Stimulated activated CD4-positive, alpha-beta T cell treated with anti-CD3 and anti-CD28 coated beads, Interleukin-2, amount 100 ng/mL, for 4 hours (primary cell): ENCODE data around the gene NTN3.

Experiments
- DNase-seq: peaks from one replicate; pipeline ENCODE4 v3.0.0-alpha.2; 2020; ENCODE audit warnings: low read depth

The NTN3 gene

DNA sequence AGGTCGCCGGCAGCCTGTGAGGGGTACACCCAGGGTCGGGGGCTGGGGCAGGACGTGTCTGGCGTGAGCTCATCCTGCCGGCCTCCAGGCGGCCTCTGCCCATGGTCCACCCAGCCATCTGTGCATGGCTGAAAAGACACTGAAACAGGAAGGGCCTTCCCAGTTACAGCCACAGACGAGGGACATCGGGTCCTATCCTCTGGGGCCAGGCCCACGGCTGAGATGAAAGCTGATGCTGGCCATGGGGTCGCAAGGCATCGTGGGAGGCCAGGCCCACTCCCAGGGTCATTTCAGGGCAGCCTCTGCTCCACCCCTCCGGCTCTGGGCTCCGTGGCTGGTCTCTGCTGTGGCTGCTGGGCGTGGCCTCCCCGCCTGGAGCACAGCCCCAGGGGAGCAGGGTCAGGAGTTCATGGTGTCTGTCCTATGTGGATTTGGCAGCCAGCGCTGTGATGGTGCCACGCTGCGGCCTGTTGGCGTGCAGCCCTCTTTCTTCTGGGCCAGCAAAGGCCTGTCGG is 26.1 kb downstream of the NTN3 start:
- no peak for DNase-seq

- no peak for DNase-seq
Measured at GRCh38 chr16:2497695-2498484, 26.8 kb downstream of the NTN3 start.

DNA sequence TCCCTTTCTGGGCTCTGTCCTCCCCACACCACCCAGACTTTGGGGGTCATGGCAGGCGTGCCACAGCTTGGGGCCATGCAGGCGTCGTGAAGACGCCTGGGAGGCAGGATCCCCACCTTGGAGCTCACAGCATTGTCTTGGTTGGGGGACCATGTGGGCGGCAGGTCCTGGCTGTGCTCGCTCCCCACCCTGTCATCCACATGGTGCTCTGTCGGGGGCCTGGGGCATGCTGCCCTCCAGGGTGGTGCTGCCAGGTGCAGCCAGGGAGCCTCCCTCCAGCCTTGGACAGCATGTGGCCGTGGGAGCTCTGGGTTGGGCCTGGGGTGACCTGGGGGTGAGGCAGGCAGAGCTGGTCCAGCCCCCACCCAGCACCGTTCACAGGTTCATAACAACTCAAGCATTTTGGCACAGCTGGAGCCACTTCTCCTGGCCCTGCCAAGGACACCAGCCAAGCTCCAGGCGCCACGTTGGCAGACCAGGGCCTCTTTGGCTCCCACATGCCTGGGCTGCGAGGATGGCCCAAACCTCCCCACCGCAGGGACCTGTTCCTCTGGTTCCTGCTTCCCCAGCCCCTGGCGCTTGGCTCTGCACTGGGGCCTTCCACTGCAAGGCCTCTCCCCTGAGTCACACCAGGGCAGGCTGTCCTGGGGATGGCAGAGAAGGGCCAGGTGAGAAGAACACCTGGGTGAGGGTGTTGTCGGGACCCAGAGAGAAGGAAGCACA is 27.6 kb downstream of the NTN3 start:
- no peak for DNase-seq

GRCh38 chr16:2499454-2499853 is 28.4 kb downstream of the NTN3 start:
- DNase-seq, result no peak

GRCh38 chr16:2499890-2500429 is 28.9 kb downstream of the NTN3 start:
- DNase-seq, result no peak

- no peak for DNase-seq
Measured at GRCh38 chr16:2500430-2500917, 29.4 kb downstream of the NTN3 start.

DNA sequence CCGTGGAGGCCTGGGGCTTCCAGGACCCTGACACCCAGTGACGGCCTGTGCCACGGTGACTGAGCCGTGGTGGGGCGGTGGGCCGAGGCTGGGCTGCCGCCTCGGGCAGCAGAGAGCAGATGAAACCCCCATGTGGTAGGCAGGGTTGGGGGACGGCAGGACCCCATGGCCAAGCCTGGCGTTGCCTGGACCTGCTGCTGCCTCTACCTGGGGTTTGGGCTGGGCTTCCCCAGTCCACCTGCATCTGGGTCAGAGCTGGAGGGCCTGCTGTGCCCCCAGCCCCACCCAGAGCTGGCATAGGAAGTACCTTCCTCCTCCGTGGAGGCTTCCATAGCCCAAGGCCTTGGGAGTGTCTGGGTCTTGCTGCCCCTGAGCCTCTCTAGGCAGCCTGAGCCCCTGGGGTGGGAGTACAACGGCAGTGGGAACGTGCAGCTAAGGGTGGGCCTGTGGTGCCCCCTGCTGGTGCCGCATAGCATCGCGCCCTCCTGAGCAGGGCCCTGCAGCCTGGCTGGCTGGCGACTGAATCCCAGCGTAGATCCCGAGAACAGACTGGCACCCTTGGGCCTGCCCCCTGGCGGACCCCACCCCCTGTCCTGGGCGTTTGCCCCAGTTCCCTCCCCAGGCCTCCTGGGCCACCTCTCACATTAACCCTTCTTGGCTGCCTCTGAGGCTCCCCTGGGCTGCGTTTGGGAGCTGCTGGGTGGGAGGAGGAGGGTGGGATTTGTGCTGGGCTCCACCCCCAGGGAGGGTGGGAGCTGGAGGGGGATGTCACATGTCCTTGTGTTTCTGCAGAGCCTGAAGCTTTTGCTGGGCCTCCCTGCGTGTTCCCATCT is 30.0 kb downstream of the NTN3 start:
- DNase-seq, result peak; percentile 65

GRCh38 chr16:2501946-2502895 is 31.1 kb downstream of the NTN3 start:
- DNase-seq, result no peak

DNA sequence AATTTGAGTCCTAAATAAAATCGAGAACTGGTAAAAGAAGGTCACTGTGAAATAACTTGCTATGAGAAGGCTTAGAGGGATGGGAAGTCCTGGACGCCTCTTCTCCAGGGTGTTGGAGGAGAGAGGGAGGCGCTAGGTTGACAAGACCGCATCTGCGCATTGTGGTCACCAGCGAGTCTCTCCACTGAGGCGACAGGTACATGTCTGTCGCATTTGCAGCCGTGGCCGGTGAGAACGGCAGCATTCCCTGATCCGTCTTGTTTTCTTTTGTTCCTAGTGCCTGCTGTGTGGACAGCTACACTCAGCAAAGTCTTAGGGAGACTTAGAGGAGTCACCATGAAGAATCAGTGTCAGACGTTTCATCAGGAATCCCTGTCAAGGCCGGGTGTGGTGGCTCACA is 34.6 kb downstream of the NTN3 start:
- DNase-seq, result no peak

DNA sequence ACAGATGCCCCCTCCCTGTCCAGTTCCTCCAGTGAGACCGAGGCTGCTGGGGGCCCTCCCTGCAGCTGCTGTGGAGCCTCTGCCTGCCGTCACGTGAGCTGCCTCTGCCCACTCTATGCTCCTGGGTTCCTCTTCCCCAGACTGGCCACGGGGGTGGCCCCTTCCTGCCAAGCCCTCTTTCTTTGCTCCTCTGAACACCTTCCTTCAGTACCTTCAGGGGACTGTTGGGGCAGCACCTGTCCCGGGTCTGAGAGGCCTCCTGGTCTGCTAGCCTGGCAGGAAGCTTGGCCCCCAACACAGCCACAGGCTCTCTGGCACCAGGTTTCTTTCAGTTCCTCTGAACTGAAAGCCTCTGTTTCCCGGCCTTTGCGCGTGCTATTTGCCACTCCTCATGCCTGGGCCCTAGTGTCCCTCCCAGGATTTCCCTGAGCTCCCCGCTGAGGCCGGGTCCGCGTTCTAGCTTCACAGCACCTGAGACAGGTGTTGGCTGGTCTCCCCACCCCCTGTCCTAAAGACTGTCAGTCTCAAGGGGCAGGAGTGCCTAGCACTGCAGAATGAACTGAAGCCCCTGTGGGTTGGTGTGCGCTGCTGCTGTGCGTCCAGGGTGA is 36.1 kb downstream of the NTN3 start:
- no peak for DNase-seq

- no peak for DNase-seq
Measured at GRCh38 chr16:2507665-2508064, 36.6 kb downstream of the NTN3 start.

GRCh38 chr16:2508722-2509400 is 37.8 kb downstream of the NTN3 start:
- DNase-seq, result no peak

- no peak for DNase-seq
Measured at GRCh38 chr16:2511128-2511800, 40.2 kb downstream of the NTN3 start.

GRCh38 chr16:2511996-2512734 is 41.1 kb downstream of the NTN3 start:
- no peak for DNase-seq

DNA sequence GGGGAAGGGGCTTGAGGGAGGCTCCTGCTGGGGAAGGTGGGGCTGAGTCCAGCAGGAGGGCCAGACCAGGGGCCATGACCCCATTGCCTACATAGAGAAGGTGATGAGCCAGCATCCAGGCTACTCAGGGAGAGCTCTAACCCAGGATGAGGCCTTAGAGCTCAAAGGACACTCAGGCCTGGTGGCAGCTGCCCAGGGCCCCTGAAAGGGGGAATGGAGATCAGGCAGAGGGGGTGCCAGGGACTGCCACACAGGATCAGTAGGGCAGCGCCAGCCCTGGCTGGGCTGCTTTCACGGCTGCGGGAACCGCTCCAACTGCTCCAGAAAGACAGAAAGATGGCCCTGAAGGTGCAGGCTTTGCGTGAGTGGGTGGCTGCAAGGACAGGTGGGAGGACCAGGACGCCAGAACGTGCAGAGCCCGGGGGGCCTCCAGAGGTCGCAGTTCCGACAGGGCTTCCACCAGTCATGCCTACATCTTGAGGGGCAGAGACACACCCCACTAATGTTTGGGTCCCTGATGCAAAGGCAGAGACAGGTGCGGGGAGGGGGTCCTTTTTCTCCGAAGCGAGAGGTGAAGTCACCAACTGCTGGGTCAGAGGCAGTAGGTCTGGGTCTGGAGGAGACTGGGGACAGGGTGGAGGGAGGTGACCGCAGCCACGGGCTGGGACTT is 41.8 kb downstream of the NTN3 start:
- no peak for DNase-seq

DNA sequence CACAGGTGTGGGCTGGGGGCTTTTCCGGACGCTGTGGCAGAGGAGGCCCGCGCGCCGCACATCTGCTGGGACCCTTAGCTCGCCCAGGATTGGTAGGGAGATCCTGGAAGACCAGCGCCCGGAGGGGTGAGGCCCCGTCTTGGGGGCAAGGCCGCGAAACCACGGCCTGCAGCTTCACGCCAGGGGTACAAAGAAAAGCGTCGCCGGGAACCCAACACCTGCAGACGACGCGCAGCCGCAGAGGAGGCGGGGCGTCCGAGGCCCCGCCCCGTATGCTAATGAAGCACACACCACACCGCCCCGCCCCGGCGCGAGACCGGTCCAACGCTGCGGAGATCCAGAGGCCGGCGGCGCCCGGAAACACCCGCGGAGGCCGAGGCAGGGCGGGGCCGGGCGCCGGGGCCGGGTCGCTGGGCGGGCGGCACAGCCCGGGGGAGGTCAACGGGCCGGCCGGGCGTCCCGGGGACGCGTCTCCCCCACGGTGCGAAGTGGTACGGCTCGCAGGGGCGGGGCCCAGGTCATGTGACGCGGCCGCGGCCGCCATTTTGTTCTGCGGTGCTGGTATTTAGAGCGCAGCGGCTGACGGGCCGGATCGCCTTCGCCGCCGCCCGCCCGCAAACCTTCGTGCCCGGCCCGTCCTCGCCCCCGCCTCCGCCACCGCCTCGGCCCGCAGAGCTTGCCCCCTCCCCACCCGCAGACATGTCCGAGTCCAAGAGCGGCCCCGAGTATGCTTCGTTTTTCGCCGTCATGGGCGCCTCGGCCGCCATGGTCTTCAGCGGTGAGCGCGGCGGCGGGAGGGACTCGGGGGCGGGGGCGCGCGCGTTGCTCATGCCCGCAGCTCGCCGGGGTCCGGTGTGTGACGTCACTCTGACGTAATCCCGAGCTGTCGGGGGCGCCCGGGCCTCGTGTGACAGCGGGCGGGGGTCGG is 42.6 kb downstream of the NTN3 start, which contains the start of gene ATP6V0C:
Gene ATP6V0C, plus strand, starts transcription at position 548 of the 928 bp plus-strand sequence. Its CDS starts 152 bp downstream, at position 700.
- peak; percentile 85 for DNase-seq
